Cardiac muscle cell (in vitro differentiated cells and primary cell): ENCODE data around the gene SMYD3. TPM values are rescaled to one million over a fixed set of nuclear protein-coding genes. Genes with fewer than 3 reads are reported as not detected.

Source experiments
- DNase-seq, 2 donors: peaks; one replicate each; pipeline versions ENCODE4 v3.0.0 to v3.0.0-alpha.2; 2010 to 2017; ENCODE audit warnings: low read depth in 1 of 2, low spot score in 1 of 2
- H3K27ac ChIP-seq: fragments of 200-600 bp; sonication (generic); 2 replicates; pipeline ENCODE4 v1.5.1; 2016
- H3K27me3 ChIP-seq: fragments of 200-600 bp; sonication (generic); 2 replicates; pipeline ENCODE4 v1.6.0; 2016; ENCODE audit warnings: control low read depth
- H3K36me3 ChIP-seq: fragments of 200-600 bp; sonication (generic); 2 replicates; pipeline ENCODE4 v1.5.1; 2016; ENCODE audit warnings: control low read depth
- H3K4me1 ChIP-seq: fragments of 200-600 bp; sonication (generic); 2 replicates; pipeline ENCODE4 v1.8.1; 2017; ENCODE audit warnings: low read depth, mild to moderate bottlenecking, mixed run types
- H3K4me3 ChIP-seq: fragments of 200-600 bp; sonication (generic); 2 replicates; pipeline ENCODE4 v1.5.1; 2016; ENCODE audit warnings: mild to moderate bottlenecking
- H3K9me3 ChIP-seq: fragments of 200-600 bp; sonication (generic); 2 replicates; pipeline ENCODE4 v1.5.1; 2017; ENCODE audit warnings: low read depth, mild to moderate bottlenecking, control low read depth
- CTCF ChIP-seq: IDR thresholded peaks from 2 replicates; pipeline ENCODE4 v1.5.1; 2012; ENCODE audit warnings: low read depth, mild to moderate bottlenecking, low read length
- polyA plus RNA-seq: library from polyadenylated mRNA; unstranded; fragments of >200 nt; fragmentation: Nextera tagmentation; extraction: Ambion mirVana; gene quantifications from 2 replicates; pipeline ENCODE4 v1.2.1, GENCODE V29; 2016
- total RNA-seq: library from RNA; depleted of rRNA; stranded (reverse); fragments of >200 nt; gene quantifications from 2 replicates; pipeline ENCODE4 v1.2.3, GENCODE V29; 2016

SMYD3 gene
- total and polyA plus RNA-seq, 2 experiments from 2014 or later = 47.2 to 50.8 TPM

DNA sequence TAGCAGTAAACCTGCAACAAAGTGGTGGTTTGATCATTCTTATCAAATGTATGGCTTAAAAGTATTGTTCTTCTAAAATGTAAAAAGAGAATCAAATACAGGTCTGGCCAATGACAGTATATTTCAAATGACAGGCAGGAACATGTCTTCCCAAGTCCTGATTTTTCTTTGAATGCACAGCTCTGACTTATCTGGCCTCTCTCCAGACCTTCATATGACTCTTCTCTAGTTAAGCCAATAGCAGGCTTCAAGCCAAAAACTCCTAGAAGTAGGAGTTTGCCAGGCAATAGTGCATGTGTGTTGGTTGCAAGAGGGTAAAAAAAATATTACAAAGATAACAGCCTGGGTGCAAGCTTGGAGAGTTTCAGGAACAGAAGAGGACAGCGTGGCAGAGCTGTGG is 345.5 kb downstream of the SMYD3 start:
- H3K4me3 ChIP-seq = no peak overlapping the region
- H3K27me3 ChIP-seq = no peaks in the 10 kb centered on the region
- peaks cover 9% of the 10 kb centered on the region for H3K4me1 ChIP-seq
- no peak overlapping the region for H3K27ac ChIP-seq
- H3K36me3 ChIP-seq = no peaks in the 10 kb centered on the region
- peak in 1 of 2 donors; percentile 83 for DNase-seq
- H3K9me3 ChIP-seq = no peaks in the 10 kb centered on the region
- TF ChIP-seq CTCF = no peak

DNA sequence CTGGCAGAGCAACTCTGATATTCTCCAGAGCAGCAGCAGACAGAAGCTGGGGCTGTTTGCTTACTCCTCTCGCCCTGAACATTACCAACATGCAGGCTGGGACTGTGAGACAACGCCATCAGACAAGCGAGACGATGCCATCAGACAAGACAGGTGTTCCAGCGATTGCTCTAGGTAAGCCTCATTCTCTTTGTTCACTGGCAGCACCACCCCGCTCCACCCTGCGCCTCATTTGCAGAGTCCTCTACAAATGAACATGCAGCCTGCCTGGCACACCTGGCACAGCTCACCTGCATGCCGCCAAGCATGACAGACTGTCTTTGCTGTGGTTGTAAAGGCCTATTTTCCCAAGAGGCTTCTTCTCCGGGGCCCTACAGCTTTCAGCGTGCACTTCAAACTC is 346.2 kb downstream of the SMYD3 start:
- peaks cover 2% of the 10 kb centered on the region for H3K4me1 ChIP-seq
- TF ChIP-seq CTCF = no peak
- H3K27me3 ChIP-seq = no peaks in the 10 kb centered on the region
- H3K9me3 ChIP-seq = no peaks in the 10 kb centered on the region
- H3K27ac ChIP-seq = no peak overlapping the region
- no peak for DNase-seq
- H3K4me3 ChIP-seq = no peak overlapping the region
- H3K36me3 ChIP-seq = no peaks in the 10 kb centered on the region

GRCh38 chr1:246160374-246160773 is 346.7 kb downstream of the SMYD3 start:
- TF ChIP-seq CTCF = no peak
- Histone ChIP-seq H3K4me1 (no peaks in the 10 kb centered on the region), H3K9me3 (no peaks in the 10 kb centered on the region), H3K36me3 (no peaks in the 10 kb centered on the region), H3K27ac (no peak overlapping the region), H3K27me3 (no peaks in the 10 kb centered on the region), H3K4me3 (no peak overlapping the region)
- no peak for DNase-seq

DNA sequence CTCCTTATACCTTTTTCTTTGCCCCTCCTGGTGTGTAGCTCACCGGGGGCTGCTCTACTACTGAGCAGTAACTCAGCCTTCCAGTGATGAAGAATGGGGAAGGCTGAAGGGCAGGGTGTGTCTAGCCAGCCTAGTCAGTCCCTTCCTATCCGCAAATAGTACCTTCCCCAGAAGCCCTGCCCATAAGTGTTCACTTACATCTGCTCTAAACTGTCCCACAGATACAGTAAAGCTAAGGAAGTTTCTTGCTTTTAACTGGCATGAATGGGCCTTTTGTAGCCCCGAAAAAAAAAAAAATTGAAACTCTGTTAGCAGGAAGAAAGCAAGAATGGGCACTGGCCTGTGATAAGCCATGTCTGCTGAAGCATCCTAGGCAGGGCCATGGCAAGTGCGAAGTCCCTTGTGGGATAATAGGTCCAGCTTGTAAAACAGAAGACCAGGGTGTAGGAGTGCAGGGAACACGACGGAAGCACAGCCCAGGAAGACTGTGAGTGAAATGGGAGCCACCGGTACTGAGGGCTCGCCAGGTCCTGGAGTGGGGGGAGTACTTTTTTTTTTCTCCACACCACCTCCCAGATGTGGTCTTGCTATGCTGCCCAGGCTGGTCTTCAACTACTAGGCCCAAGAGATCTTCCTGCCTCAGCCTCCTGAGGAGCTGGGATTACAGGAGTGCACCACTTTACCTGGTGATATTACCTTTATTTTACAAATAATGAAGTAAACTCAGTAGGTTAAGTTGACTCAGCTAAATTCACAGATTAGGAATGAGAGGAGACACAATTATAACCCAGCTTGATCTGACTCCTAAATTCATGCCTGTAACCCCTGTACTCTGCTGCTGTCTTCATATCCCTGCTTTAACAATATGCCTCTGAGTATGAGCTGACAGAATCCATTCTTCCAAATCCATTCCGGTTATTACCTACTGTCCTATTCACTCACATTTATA is 347.5 kb downstream of the SMYD3 start:
- TF ChIP-seq CTCF = no peak
- H3K4me1 ChIP-seq = no peaks in the 10 kb centered on the region
- H3K27ac ChIP-seq = no peak overlapping the region
- no peaks in the 10 kb centered on the region for H3K27me3 ChIP-seq
- H3K36me3 ChIP-seq = no peaks in the 10 kb centered on the region
- no peak overlapping the region for H3K4me3 ChIP-seq
- no peaks in the 10 kb centered on the region for H3K9me3 ChIP-seq
- DNase-seq = no peak

DNA sequence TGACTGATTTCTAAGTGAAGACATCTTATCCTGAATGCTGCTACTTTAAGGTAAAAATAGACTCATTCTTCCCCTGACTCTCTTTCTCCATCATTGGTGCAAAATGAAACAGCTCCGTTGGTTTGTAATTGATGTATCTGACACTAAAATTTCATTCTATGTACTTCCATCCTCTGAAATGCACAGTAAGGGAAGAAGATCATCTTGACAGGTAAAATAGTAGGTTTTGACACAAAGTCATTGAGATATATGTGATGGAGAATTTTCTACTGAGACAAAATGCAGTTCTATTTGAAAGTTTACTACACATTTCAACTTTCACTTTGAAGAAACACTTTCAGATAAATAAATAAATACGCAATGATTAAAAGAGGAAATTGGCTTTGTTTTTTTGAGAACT is 348.9 kb downstream of the SMYD3 start:
- Histone ChIP-seq H3K27me3 (no peaks in the 10 kb centered on the region), H3K27ac (no peak overlapping the region), H3K9me3 (no peaks in the 10 kb centered on the region), H3K4me1 (no peaks in the 10 kb centered on the region), H3K36me3 (no peaks in the 10 kb centered on the region), H3K4me3 (no peak overlapping the region)
- TF ChIP-seq CTCF = no peak
- DNase-seq = no peak
